Measurements from ENCODE around the gene KIF1A.

KIF1A gene

DNA sequence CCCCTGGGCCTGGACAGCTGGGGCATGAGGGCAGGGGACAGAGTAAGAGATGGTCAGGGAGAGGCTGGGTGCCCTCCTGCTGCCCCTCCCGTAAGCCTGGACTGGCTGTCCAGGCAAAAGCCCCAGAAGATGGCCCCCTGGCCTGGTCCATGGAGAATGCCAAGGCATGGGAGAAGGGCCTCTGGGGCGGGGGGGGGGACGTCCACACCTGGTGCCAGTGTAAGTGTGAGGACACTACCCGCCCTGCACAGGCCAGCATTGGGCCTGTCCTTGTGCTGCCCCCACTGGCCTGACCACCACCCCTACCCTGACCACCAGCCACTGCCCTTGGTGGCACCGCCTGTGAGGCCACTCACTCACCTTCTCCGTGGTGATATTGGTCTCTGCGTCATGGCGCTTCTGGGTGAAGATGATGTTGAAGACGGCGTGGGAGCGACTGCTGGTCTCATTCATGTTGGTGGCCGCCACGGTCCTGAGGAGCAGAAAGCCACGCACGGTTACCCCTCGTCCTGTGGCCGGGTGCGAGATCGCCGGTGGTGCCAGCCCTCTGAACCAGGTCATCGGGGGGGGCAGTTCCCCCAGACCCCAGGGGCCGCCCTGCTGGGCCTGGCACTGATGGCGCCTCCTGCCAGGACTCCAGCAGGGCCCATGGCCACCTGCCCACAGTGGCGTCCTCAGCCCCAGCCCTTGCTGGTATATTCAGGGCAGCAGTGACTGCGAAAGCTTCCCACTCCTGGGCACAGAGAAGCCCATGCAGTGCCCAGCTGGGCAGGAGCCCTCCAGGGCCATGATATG is 35.2 kb downstream of the KIF1A start:
- Histone ChIP-seq H3K4me3 (replicated peaks; ENCODE audit: insufficient read depth, low read length) (no peak overlapping the region), H3K27me3 (ENCODE audit: insufficient read depth, poor library complexity, severe bottlenecking) (no peaks in the 10 kb centered on the region), H3K27ac (replicated peaks) (no peak overlapping the region)
- TF ChIP-seq SPI1 (IDR thresholded peaks at IDR 0.05; ENCODE audit: borderline replicate concordance, low read depth) (no peak), GABPA (IDR thresholded peaks at IDR 0.05; ENCODE audit: low read depth) (no peak), POLR2AphosphoS5 (IDR thresholded peaks at IDR 0.05; ENCODE audit: low read depth) (no peak)
- TF ChIP-seq, protein P1, sequence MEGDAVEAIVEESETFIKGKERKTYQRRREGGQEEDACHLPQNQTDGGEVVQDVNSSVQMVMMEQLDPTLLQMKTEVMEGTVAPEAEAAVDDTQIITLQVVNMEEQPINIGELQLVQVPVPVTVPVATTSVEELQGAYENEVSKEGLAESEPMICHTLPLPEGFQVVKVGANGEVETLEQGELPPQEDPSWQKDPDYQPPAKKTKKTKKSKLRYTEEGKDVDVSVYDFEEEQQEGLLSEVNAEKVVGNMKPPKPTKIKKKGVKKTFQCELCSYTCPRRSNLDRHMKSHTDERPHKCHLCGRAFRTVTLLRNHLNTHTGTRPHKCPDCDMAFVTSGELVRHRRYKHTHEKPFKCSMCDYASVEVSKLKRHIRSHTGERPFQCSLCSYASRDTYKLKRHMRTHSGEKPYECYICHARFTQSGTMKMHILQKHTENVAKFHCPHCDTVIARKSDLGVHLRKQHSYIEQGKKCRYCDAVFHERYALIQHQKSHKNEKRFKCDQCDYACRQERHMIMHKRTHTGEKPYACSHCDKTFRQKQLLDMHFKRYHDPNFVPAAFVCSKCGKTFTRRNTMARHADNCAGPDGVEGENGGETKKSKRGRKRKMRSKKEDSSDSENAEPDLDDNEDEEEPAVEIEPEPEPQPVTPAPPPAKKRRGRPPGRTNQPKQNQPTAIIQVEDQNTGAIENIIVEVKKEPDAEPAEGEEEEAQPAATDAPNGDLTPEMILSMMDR (IDR thresholded peaks at IDR 0.05; ENCODE audit: insufficient read depth, low read length), result no peak
- TF ChIP-seq, protein P2, sequence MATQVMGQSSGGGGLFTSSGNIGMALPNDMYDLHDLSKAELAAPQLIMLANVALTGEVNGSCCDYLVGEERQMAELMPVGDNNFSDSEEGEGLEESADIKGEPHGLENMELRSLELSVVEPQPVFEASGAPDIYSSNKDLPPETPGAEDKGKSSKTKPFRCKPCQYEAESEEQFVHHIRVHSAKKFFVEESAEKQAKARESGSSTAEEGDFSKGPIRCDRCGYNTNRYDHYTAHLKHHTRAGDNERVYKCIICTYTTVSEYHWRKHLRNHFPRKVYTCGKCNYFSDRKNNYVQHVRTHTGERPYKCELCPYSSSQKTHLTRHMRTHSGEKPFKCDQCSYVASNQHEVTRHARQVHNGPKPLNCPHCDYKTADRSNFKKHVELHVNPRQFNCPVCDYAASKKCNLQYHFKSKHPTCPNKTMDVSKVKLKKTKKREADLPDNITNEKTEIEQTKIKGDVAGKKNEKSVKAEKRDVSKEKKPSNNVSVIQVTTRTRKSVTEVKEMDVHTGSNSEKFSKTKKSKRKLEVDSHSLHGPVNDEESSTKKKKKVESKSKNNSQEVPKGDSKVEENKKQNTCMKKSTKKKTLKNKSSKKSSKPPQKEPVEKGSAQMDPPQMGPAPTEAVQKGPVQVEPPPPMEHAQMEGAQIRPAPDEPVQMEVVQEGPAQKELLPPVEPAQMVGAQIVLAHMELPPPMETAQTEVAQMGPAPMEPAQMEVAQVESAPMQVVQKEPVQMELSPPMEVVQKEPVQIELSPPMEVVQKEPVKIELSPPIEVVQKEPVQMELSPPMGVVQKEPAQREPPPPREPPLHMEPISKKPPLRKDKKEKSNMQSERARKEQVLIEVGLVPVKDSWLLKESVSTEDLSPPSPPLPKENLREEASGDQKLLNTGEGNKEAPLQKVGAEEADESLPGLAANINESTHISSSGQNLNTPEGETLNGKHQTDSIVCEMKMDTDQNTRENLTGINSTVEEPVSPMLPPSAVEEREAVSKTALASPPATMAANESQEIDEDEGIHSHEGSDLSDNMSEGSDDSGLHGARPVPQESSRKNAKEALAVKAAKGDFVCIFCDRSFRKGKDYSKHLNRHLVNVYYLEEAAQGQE (IDR thresholded peaks at IDR 0.05; ENCODE audit: insufficient replicate concordance, low read depth), result no peak
- DNase-seq (ENCODE audit: low read depth in 1 of 2, low spot score in 1 of 2), result no peak

- H3K27me3 ChIP-seq (ENCODE audit: insufficient read depth, poor library complexity, severe bottlenecking), result no peaks in the 10 kb centered on the region
- no peak overlapping the region for H3K4me3 ChIP-seq (replicated peaks; ENCODE audit: insufficient read depth, low read length)
Observed at GRCh38 chr2:240783819-240784621, 36.0 kb downstream of the KIF1A start.

More at GRCh38 chr2:240783819-240784621, 36.0 kb downstream of the KIF1A start:
- DNase-seq (ENCODE audit: low read depth in 1 of 2, low spot score in 1 of 2), result no peak
- no peak overlapping the region for H3K27ac ChIP-seq (replicated peaks)
- TF ChIP-seq, protein P2 (IDR thresholded peaks at IDR 0.05; ENCODE audit: insufficient replicate concordance, low read depth), result no peak
- TF ChIP-seq SPI1 (IDR thresholded peaks at IDR 0.05; ENCODE audit: borderline replicate concordance, low read depth), result no peak
- TF ChIP-seq, protein P1 (IDR thresholded peaks at IDR 0.05; ENCODE audit: insufficient read depth, low read length), result no peak
- TF ChIP-seq GABPA (IDR thresholded peaks at IDR 0.05; ENCODE audit: low read depth), result no peak
- TF ChIP-seq POLR2AphosphoS5 (IDR thresholded peaks at IDR 0.05; ENCODE audit: low read depth), result no peak

All from HL-60 (cell line).